Spleen (tissue), 11 donors: ENCODE data around the gene KCNT1. TPM values are rescaled to one million over a fixed set of nuclear protein-coding genes. Genes with fewer than 3 reads are reported as not detected.

Experiments used
- DNase-seq: peaks from one replicate; pipeline ENCODE4 v3.0.0-alpha.2; 2020
- H3K27ac ChIP-seq, 8 donors: fragments of 200-600 bp; sonication (generic) in 7 of 8; 1 replicate in 4 of 8; 2 replicates in 4 of 8; pipeline versions ENCODE4 v1.5.0 to v1.8.0; 2016 to 2021; ENCODE audit warnings: inconsistent platforms in 4 of 8, mild to moderate bottlenecking in 4 of 8, moderate library complexity in 1 of 8
- H3K27me3 ChIP-seq, 7 donors: fragments of 200-600 bp; sonication (generic) in 6 of 7; replicated peaks in 1 of 7; 1 replicate in 4 of 7; 2 replicates in 3 of 7; pipeline versions ENCODE4 v1.5.0 to v1.8.0; 2016 to 2021; ENCODE audit warnings: inconsistent platforms in 3 of 7, mild to moderate bottlenecking in 1 of 7
- H3K36me3 ChIP-seq, 6 donors: fragments of 200-600 bp; sonication (generic) in 5 of 6; 1 replicate in 4 of 6; 2 replicates in 2 of 6; pipeline versions ENCODE4 v1.5.0 to v1.8.0; 2016 to 2021; ENCODE audit warnings: inconsistent platforms in 2 of 6
- H3K4me1 ChIP-seq, 6 donors: fragments of 200-600 bp; sonication (generic) in 5 of 6; 1 replicate in 3 of 6; 2 replicates in 3 of 6; pipeline versions ENCODE4 v1.5.0 to v1.8.0; 2016 to 2021; ENCODE audit warnings: inconsistent platforms in 3 of 6
- H3K4me3 ChIP-seq, 8 donors: fragments of 200-600 bp; sonication (generic) in 7 of 8; 1 replicate in 4 of 8; 2 replicates in 4 of 8; pipeline versions ENCODE4 v1.5.0 to v1.8.0; 2016 to 2021; ENCODE audit warnings: inconsistent platforms in 4 of 8, mild to moderate bottlenecking in 4 of 8, moderate library complexity in 2 of 8
- H3K9me3 ChIP-seq, 8 donors: fragments of 200-600 bp; sonication (generic) in 7 of 8; 1 replicate in 4 of 8; 2 replicates in 4 of 8; pipeline versions ENCODE4 v1.5.0 to v1.8.0; 2016 to 2021; ENCODE audit warnings: inconsistent platforms in 4 of 8
- POLR2A ChIP-seq, 3 donors: fragments of 450-650 bp; IDR thresholded peaks; one replicate each; pipeline ENCODE4 v1.5.1; 2017; ENCODE audit warnings: antibody characterized with exemption in 3 of 3, mild to moderate bottlenecking in 1 of 3
- POLR2AphosphoS5 ChIP-seq, 3 donors: sonication (generic); formaldehyde crosslinking; IDR thresholded peaks; one replicate each; pipeline ENCODE4 v1.5.1; 2017; ENCODE audit warnings: antibody characterized with exemption in 3 of 3
- WGBS, 5 donors: extraction: QIAGEN DNeasy Blood & Tissue Kit in 3 of 5; methylation state at CpG; one replicate each; pipeline versions ENCODE4 v1.1.5 to v1.1.7; 2013 to 2018; 5-methylcytosine and 5-hydroxymethylcytosine counted together
- intact Hi-C: fragments of 100-400 bp; cut with DNase I; formaldehyde crosslinking; loops from one replicate; pipeline ENCODE4 v1.15.0; 2023; ENCODE audit warnings: low total_unique reads
- polyA plus RNA-seq, 3 donors: library from polyadenylated mRNA; stranded (reverse); fragments of 200-250 nt; gene quantifications; one replicate each; pipeline ENCODE4 v1.2.1, GENCODE V29; 2013
- total RNA-seq, 7 donors: library from RNA; depleted of rRNA in 3 of 7; stranded (reverse); fragments of >200 nt in 3 of 7; fragmentation: NEBNext Ultra II Directional in 4 of 7; extraction: Animal tissue kit (Norgen Biotek cat#: 25700) in 4 of 7; gene quantifications; one replicate each; pipeline versions ENCODE4 v1.1.0 to v1.2.1, GENCODE V29; 2016 to 2021
- TF ChIP-seq, protein P1 (sequence below), 11 experiments: fragments of 200-600 bp in 7 of 11; fragments of 450-650 bp in 4 of 11; sonication (generic) in 4 of 11; IDR thresholded peaks in 8 of 11; conservative IDR thresholded peaks in 3 of 11; 1 replicate in 7 of 11; 2 replicates in 4 of 11; pipeline versions ENCODE4 v1.4.0 to v1.8.0; 2016 to 2021; ENCODE audit warnings: antibody characterized with exemption in 11 of 11, inconsistent platforms in 4 of 11, mild to moderate bottlenecking in 1 of 11
- donor health status: healthy with polysubstance abuse.
- donor health status: DM: no; HTN: no; CAD: no; lungs with moderate emphysema.
- donor health status: DM: no; HTN: no; CAD: no.
- donor health status: Bipolar disorder and iron deficiency.
- donor health status: healthy.
- donor health status: DM: no; HTN: no; CAD: no.
- donor health status: DM: yes; HTN: yes; CAD: no.

Gene KCNT1
- total and polyA plus RNA-seq, 10 donors: 1.0 to 41.5 (median 19.8) TPM

DNA sequence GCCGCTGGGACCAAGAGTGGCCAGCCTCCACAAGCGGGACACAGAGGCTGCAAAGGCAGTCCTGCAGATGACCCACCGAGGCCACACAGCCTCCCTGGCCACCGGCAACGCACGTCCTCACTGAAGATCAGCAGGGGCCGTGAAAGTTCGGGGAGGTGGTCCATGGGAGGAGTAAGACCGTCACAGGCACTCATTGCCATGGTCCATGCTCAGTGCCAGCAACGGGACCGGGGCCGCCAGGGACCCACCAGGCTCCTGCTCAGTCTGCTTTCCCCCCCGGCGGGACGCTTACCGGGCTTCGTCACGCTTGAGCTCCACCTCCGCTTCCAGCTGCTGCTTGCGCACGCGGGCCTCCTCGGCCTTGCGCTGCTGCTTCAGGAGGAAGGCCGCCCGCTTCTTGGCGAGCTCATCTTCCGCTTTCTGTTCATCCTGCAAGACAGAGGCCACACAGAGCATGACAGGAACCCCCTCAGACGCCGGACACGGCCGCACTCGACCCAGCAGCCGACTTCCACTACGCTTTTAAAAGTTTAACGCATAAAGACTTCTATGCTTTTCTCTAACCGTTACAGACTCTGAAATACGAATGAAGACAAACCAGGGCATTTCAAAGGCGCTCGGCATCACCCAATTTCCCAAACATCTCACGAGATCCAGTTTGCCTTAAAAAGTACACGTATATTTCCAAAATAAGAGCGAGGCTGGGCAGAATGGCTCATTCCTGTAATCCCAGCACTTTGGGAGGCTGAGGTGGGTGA, 116.9 kb downstream of the KCNT1 start:
- no peak for DNase-seq
- TF ChIP-seq POLR2AphosphoS5 (IDR thresholded peaks at IDR 0.05): no peak
- TF ChIP-seq POLR2A (IDR thresholded peaks at IDR 0.05): no peak
- TF ChIP-seq, protein P1, sequence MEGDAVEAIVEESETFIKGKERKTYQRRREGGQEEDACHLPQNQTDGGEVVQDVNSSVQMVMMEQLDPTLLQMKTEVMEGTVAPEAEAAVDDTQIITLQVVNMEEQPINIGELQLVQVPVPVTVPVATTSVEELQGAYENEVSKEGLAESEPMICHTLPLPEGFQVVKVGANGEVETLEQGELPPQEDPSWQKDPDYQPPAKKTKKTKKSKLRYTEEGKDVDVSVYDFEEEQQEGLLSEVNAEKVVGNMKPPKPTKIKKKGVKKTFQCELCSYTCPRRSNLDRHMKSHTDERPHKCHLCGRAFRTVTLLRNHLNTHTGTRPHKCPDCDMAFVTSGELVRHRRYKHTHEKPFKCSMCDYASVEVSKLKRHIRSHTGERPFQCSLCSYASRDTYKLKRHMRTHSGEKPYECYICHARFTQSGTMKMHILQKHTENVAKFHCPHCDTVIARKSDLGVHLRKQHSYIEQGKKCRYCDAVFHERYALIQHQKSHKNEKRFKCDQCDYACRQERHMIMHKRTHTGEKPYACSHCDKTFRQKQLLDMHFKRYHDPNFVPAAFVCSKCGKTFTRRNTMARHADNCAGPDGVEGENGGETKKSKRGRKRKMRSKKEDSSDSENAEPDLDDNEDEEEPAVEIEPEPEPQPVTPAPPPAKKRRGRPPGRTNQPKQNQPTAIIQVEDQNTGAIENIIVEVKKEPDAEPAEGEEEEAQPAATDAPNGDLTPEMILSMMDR (IDR thresholded peaks at IDR 0.05 in 8 of 11, conservative IDR thresholded peaks at IDR 0.05 in 3 of 11): no peak
- Histone ChIP-seq H3K4me1 (no peaks in the 10 kb centered on the region), H3K36me3 (peaks cover 12 to 100% (median 96%) of the 10 kb centered on the region in 6 donors), H3K27me3 (no peaks in the 10 kb centered on the region), H3K9me3 (no peaks in the 10 kb centered on the region), H3K27ac (no peak overlapping the region), H3K4me3 (no peak overlapping the region)
- intact Hi-C loops: no loop called here
- WGBS, 5 donors: 95 to 98% (median 97%) methylated on average over 26 to 43 of the region's 43 CpGs

DNA sequence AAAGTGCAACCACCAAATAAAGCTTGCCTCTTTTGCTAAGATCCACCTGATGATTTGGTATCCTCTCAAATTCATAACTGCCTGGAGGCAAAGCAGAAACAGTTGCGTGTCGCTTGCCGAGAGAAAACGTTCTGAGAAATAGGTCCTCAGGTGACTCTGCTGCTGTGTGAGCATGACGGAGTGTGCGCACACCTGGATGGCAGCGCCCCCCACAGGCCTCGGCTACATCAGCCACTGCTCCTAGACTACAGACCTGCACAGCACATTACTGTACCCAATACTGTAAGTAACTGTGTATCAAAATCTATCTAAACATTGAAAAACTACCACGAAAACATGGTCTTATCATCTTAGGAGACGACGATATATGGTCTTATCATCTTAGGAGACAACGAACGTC, 117.9 kb downstream of the KCNT1 start:
- no peaks in the 10 kb centered on the region for H3K4me1 ChIP-seq
- no peaks in the 10 kb centered on the region for H3K27me3 ChIP-seq
- WGBS, 5 donors: 93 to 97% (median 95%) methylated on average over 13 of the region's 13 CpGs
- H3K36me3 ChIP-seq: peaks cover 14 to 100% (median 96%) of the 10 kb centered on the region in 6 donors
- no peak overlapping the region for H3K4me3 ChIP-seq
- no peak overlapping the region for H3K27ac ChIP-seq
- H3K9me3 ChIP-seq: no peaks in the 10 kb centered on the region
- TF ChIP-seq POLR2AphosphoS5 (IDR thresholded peaks at IDR 0.05) (no peak), POLR2A (IDR thresholded peaks at IDR 0.05) (no peak)
- TF ChIP-seq, protein P1 (IDR thresholded peaks at IDR 0.05 in 8 of 11, conservative IDR thresholded peaks at IDR 0.05 in 3 of 11): no peak
- no peak for DNase-seq
- intact Hi-C loops: no loop called here

DNA sequence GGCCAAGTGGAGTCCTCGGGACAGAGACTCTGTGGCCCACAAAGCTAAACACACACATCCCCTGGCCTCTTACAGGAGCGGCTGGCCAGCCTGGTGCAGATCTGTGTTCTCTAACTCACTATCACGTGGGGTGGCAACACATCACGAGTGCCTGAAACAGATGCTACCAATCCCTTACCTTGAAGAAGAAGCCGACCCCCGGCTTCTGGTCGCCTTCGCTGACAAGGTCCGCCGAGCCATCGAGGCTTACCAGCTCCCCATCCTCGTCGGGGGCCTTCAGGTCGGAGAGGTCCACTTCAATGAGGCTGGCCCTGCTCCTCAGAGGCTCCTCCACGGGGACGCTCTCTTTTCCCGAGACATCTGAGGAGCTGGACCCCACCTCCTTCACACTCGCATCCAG, 118.7 kb downstream of the KCNT1 start:
- no peaks in the 10 kb centered on the region for H3K27me3 ChIP-seq
- H3K9me3 ChIP-seq: no peaks in the 10 kb centered on the region
- DNase-seq: no peak
- intact Hi-C loops: no loop called here
- H3K4me3 ChIP-seq: no peak overlapping the region
- no peak overlapping the region for H3K27ac ChIP-seq
- 96 to 97% (median 97%) methylated on average over 18 of the region's 18 CpGs for WGBS, 5 donors
- TF ChIP-seq, protein P1 (IDR thresholded peaks at IDR 0.05 in 8 of 11, conservative IDR thresholded peaks at IDR 0.05 in 3 of 11): no peak
- no peak for TF ChIP-seq POLR2A (IDR thresholded peaks at IDR 0.05)
- peaks cover 13 to 100% (median 91%) of the 10 kb centered on the region in 6 donors for H3K36me3 ChIP-seq
- H3K4me1 ChIP-seq: no peaks in the 10 kb centered on the region

DNA sequence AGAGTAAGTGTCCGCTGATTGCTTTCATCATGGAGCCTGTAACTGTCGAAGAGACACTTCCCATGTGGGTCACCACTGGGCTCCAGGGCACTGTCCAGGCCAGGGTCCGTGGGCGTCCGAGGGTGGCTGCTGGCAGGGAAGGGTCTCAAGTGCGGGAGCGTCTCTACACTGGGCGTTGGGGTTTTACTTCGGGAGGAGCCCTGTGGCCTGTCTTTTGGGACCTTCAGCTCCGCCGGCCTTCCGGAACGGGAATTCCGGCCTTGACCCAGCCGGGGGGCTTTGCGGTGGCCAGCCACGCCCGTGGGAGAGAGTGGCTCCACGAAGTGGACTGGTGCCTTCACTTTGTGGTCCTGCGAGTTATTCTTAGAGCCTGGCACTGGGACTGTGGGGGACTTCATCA, 119.1 kb downstream of the KCNT1 start:
- Histone ChIP-seq H3K36me3 (peaks cover 10 to 100% (median 86%) of the 10 kb centered on the region in 6 donors), H3K4me1 (no peaks in the 10 kb centered on the region), H3K4me3 (no peak overlapping the region), H3K27ac (no peak overlapping the region), H3K27me3 (no peaks in the 10 kb centered on the region), H3K9me3 (no peaks in the 10 kb centered on the region)
- TF ChIP-seq POLR2A (IDR thresholded peaks at IDR 0.05) (no peak), POLR2AphosphoS5 (IDR thresholded peaks at IDR 0.05) (no peak)
- TF ChIP-seq, protein P1 (IDR thresholded peaks at IDR 0.05 in 8 of 11, conservative IDR thresholded peaks at IDR 0.05 in 3 of 11): no peak
- DNase-seq: no peak
- WGBS, 5 donors: 87 to 96% (median 90%) methylated on average over 10 to 20 of the region's 20 CpGs
- intact Hi-C loops: no loop called here
